CD4-positive, alpha-beta memory T cell (primary cell): ENCODE data around the gene RAD54L2. TPM values are rescaled to one million over a fixed set of nuclear protein-coding genes. Genes with fewer than 3 reads are reported as not detected.
"Not testable (repeated sequence)": the region's sequence is repeated elsewhere in the genome, so short reads cannot be mapped to it uniquely, and the experiment has no call there.

Experiments
- CTCF ChIA-PET: fragments of 350-600 bp; sonication (Branson Sonifier 250); formaldehyde crosslinking; loops from one replicate; lab custom pipeline; 2021; ENCODE audit warnings: inconsistent platforms; ENCODE audit not compliant: partially characterized antibody; lab: Charles Lee
- POLR2A ChIA-PET: fragments of 350-600 bp; sonication (Branson Sonifier 250); formaldehyde crosslinking; loops from one replicate; lab custom pipeline; 2021; ENCODE audit not compliant: partially characterized antibody; lab: Charles Lee
- DNase-seq, 5 donors: peaks; one replicate each; pipeline versions ENCODE4 v3.0.0 to v3.0.0-alpha.2; 2020 to 2022; ENCODE audit warnings: mixed read lengths in 1 of 5
- H3K27ac ChIP-seq: one replicate; pipeline ENCODE4 v1.7.0; 2013; ENCODE audit warnings: low read depth, low read length
- H3K27me3 ChIP-seq: 2 replicates; pipeline ENCODE4 v1.7.0; 2013; ENCODE audit warnings: mild to moderate bottlenecking, low read length, moderate library complexity; ENCODE audit not compliant: insufficient read depth
- H3K36me3 ChIP-seq: 2 replicates; pipeline ENCODE4 v1.7.0; 2013; ENCODE audit warnings: mild to moderate bottlenecking, low read length, moderate library complexity; ENCODE audit not compliant: insufficient read depth
- H3K4me1 ChIP-seq: 2 replicates; pipeline ENCODE4 v1.7.0; 2013; ENCODE audit warnings: mild to moderate bottlenecking, low read length, moderate library complexity; ENCODE audit not compliant: insufficient read depth
- H3K4me3 ChIP-seq, 2 donors: one replicate each; pipeline ENCODE4 v1.7.0; 2013; ENCODE audit warnings: low read length in 2 of 2, mild to moderate bottlenecking in 1 of 2
- H3K9me3 ChIP-seq, 2 donors: one replicate each; pipeline ENCODE4 v1.7.0; 2013; ENCODE audit warnings: low read length in 2 of 2, control low read depth in 1 of 2; ENCODE audit not compliant: control insufficient read depth in 1 of 2
- H3K27ac Mint-ChIP-seq, 7 donors: one replicate each; pipeline ENCODE4 v1.8.0; 2020 to 2021; ENCODE audit warnings: mixed read lengths in 7 of 7, mild to moderate bottlenecking in 6 of 7, inconsistent platforms in 3 of 7, moderate library complexity in 3 of 7
- H3K27me3 Mint-ChIP-seq, 2 donors: one replicate each; pipeline ENCODE4 v1.8.0; 2020 to 2021; ENCODE audit warnings: mixed read lengths in 2 of 2
- H3K36me3 Mint-ChIP-seq, 2 donors: one replicate each; pipeline ENCODE4 v1.8.0; 2020 to 2021; ENCODE audit warnings: mixed read lengths in 2 of 2, inconsistent platforms in 1 of 2, mild to moderate bottlenecking in 1 of 2
- H3K4me1 Mint-ChIP-seq, 4 donors: one replicate each; pipeline ENCODE4 v1.8.0; 2020 to 2021; ENCODE audit warnings: mixed read lengths in 4 of 4, mild to moderate bottlenecking in 1 of 4
- H3K4me3 Mint-ChIP-seq, 8 donors: one replicate each; pipeline ENCODE4 v1.8.0; 2020 to 2021; ENCODE audit warnings: mixed read lengths in 8 of 8, mild to moderate bottlenecking in 7 of 8, moderate library complexity in 6 of 8, inconsistent platforms in 3 of 8
- H3K9me3 Mint-ChIP-seq, 8 donors: one replicate each; pipeline ENCODE4 v1.8.0; 2020 to 2021; ENCODE audit warnings: mixed read lengths in 8 of 8, mild to moderate bottlenecking in 5 of 8, inconsistent platforms in 3 of 8, moderate library complexity in 1 of 8
- intact Hi-C: fragments of 100-400 bp; cut with micrococcal nuclease; formaldehyde crosslinking; loops from one replicate; pipeline ENCODE4 v1.15.1; 2023
- polyA plus RNA-seq, 2 donors: library from polyadenylated mRNA; unstranded; fragments of 300-500 nt; fragmentation: Illumina TruSeq; gene quantifications; one replicate each; pipeline ENCODE4 v1.2.3, GENCODE V29; 2021
- total RNA-seq, 2 experiments: library from RNA; stranded (reverse); gene quantifications; one replicate each; pipeline ENCODE4 v1.2.3, GENCODE V29; 2021

RAD54L2 gene
- total and polyA plus RNA-seq, 4 experiments from 2014 or later = 9.5 to 40.1 (median 29.1) TPM

- no peak overlapping the region for H3K4me3 ChIP-seq
- peaks cover 24% of the 10 kb centered on the region for H3K4me1 ChIP-seq
- Mint-ChIP-seq H3K4me1 (peaks cover 11 to 27% (median 13%) of the 10 kb centered on the region in 4 donors), H3K36me3 (peaks cover 0 to 8% of the 10 kb centered on the region in 2 donors), H3K9me3 (peaks cover 0 to 2% (median 0%) of the 10 kb centered on the region in 8 donors), H3K27me3 (peaks cover 0 to 2% of the 10 kb centered on the region in 2 donors), H3K27ac (peak overlapping the region in 2 of 7 donors; percentile 6 to 55), H3K4me3 (no peak overlapping the region)
- no peaks in the 10 kb centered on the region for H3K27me3 ChIP-seq
- POLR2A ChIA-PET = interaction anchor here (5.4 kb wide), 1 partner anchor 179 kb away, joined by 111 read pairs; no protein-coding TSS in a partner anchor
- H3K27ac ChIP-seq = no peak overlapping the region
- DNase-seq = no peak
- no peaks in the 10 kb centered on the region for H3K9me3 ChIP-seq
- intact Hi-C loops = loop anchor here (5.0 to 10.0 kb wide), 2 partner anchors 494 to 652 kb away; partner anchors contain the start of genes POC1A and RPL29
- CTCF ChIA-PET = interaction anchor here (1.6 to 7.3 kb wide), 8 partner anchors 10 to 296 kb away, joined by 6 to 244 read pairs (median 36); partner anchors contain the start of genes RAD54L2 and TEX264
- H3K36me3 ChIP-seq = no peaks in the 10 kb centered on the region
Measured at GRCh38 chr3:51503007-51503406, 35.5 kb upstream of the RAD54L2 start.

- Histone ChIP-seq H3K9me3 (no peaks in the 10 kb centered on the region), H3K36me3 (no peaks in the 10 kb centered on the region), H3K4me3 (no peak overlapping the region), H3K27me3 (no peaks in the 10 kb centered on the region), H3K4me1 (no peaks in the 10 kb centered on the region), H3K27ac (no peak overlapping the region)
- Mint-ChIP-seq H3K4me3 (no peak overlapping the region), H3K4me1 (peaks cover 0 to 13% (median 5%) of the 10 kb centered on the region in 4 donors), H3K9me3 (no peaks in the 10 kb centered on the region), H3K36me3 (no peaks in the 10 kb centered on the region), H3K27ac (no peak overlapping the region), H3K27me3 (no peaks in the 10 kb centered on the region)
- intact Hi-C loops = loop anchor here (10.0 kb wide), 1 partner anchor 647 kb away; the partner anchor contains the start of gene POC1A
- DNase-seq = no peak
- POLR2A ChIA-PET = interaction anchor here (1.3 kb wide), 1 partner anchor 9 kb away, joined by 3 read pairs; the partner anchor contains the start of gene DCAF1
- CTCF ChIA-PET = no interaction called here
Measured at GRCh38 chr3:51508255-51508654, 30.3 kb upstream of the RAD54L2 start.

GRCh38 chr3:51510996-51511395 lies 27.5 kb upstream of the RAD54L2 start:
- H3K9me3 ChIP-seq = no peaks in the 10 kb centered on the region
- H3K4me3 Mint-ChIP-seq = no peak overlapping the region
- no peaks in the 10 kb centered on the region for H3K27me3 ChIP-seq
- H3K27ac Mint-ChIP-seq = peak overlapping the region in 1 of 7 donors; percentile 60
- ChIA-PET POLR2A (interaction anchor here (0.9 kb wide), 1 partner anchor 9 kb away, joined by 3 read pairs; no protein-coding TSS in a partner anchor), CTCF (interaction anchor here (0.7 to 1.0 kb wide), 2 partner anchors 9 to 214 kb away, joined by 3 to 4 read pairs; no protein-coding TSS in a partner anchor)
- no peak overlapping the region for H3K27ac ChIP-seq
- H3K9me3 Mint-ChIP-seq = no peaks in the 10 kb centered on the region
- no peaks in the 10 kb centered on the region for H3K27me3 Mint-ChIP-seq
- H3K4me3 ChIP-seq = no peak overlapping the region
- H3K4me1 Mint-ChIP-seq = peaks cover 0 to 13% (median 5%) of the 10 kb centered on the region in 4 donors
- intact Hi-C loops = no loop called here
- no peaks in the 10 kb centered on the region for H3K36me3 Mint-ChIP-seq
- H3K36me3 ChIP-seq = no peaks in the 10 kb centered on the region
- H3K4me1 ChIP-seq = no peaks in the 10 kb centered on the region
- no peak for DNase-seq

- no peak overlapping the region for H3K4me3 Mint-ChIP-seq
- intact Hi-C loops = no loop called here
- H3K36me3 ChIP-seq = no peaks in the 10 kb centered on the region
- H3K27me3 ChIP-seq = no peaks in the 10 kb centered on the region
- peaks cover 0 to 8% (median under 1%) of the 10 kb centered on the region in 4 donors for H3K4me1 Mint-ChIP-seq
- H3K4me3 ChIP-seq = no peak overlapping the region
- no peaks in the 10 kb centered on the region for H3K27me3 Mint-ChIP-seq
- DNase-seq = no peak
- H3K36me3 Mint-ChIP-seq = no peaks in the 10 kb centered on the region
- no peaks in the 10 kb centered on the region for H3K9me3 Mint-ChIP-seq
- H3K4me1 ChIP-seq = no peaks in the 10 kb centered on the region
- no peaks in the 10 kb centered on the region for H3K9me3 ChIP-seq
- H3K27ac ChIP-seq = no peak overlapping the region
- POLR2A ChIA-PET = no interaction called here
- CTCF ChIA-PET = interaction anchor here (0.6 to 3.6 kb wide), 2 partner anchors 12 to 79 kb away, joined by 4 to 24 read pairs; partner anchors contain the start of gene DCAF1
- H3K27ac Mint-ChIP-seq = no peak overlapping the region
Measured at GRCh38 chr3:51514210-51514609, 24.3 kb upstream of the RAD54L2 start.

GRCh38 chr3:51519848-51520247 lies 18.7 kb upstream of the RAD54L2 start:
- intact Hi-C loops = no loop called here
- Mint-ChIP-seq H3K36me3 (no peaks in the 10 kb centered on the region), H3K9me3 (no peaks in the 10 kb centered on the region), H3K4me3 (no peak overlapping the region), H3K4me1 (peaks cover 3 to 5% (median 4%) of the 10 kb centered on the region in 4 donors), H3K27ac (peak overlapping the region in 1 of 7 donors; percentile 25), H3K27me3 (no peaks in the 10 kb centered on the region)
- no peaks in the 10 kb centered on the region for H3K36me3 ChIP-seq
- ChIA-PET CTCF (interaction anchor here (1.9 kb wide), 1 partner anchor 19 kb away, joined by 5 read pairs; no protein-coding TSS in a partner anchor), POLR2A (no interaction called here)
- no peaks in the 10 kb centered on the region for H3K9me3 ChIP-seq
- no peaks in the 10 kb centered on the region for H3K27me3 ChIP-seq
- no peak for DNase-seq
- no peaks in the 10 kb centered on the region for H3K4me1 ChIP-seq
- H3K4me3 ChIP-seq = no peak overlapping the region
- H3K27ac ChIP-seq = no peak overlapping the region

- H3K27ac Mint-ChIP-seq, H3K9me3 ChIP-seq, DNase-seq, CTCF ChIA-PET, H3K9me3 Mint-ChIP-seq, H3K27me3 ChIP-seq, POLR2A ChIA-PET, H3K4me1 ChIP-seq, H3K27me3 Mint-ChIP-seq, H3K36me3 Mint-ChIP-seq, H3K4me3 ChIP-seq, H3K27ac ChIP-seq, H3K36me3 ChIP-seq, H3K4me3 Mint-ChIP-seq, H3K4me1 Mint-ChIP-seq, intact Hi-C loops: not testable (repeated sequence)
Measured at GRCh38 chr3:51520906-51521730, 17.4 kb upstream of the RAD54L2 start.

GRCh38 chr3:51522273-51522962 lies 16.1 kb upstream of the RAD54L2 start:
- Mint-ChIP-seq H3K27me3 (no peaks in the 10 kb centered on the region), H3K27ac (peak overlapping the region in 2 of 7 donors; percentile 70 to 75), H3K36me3 (no peaks in the 10 kb centered on the region), H3K4me1 (peaks cover 3 to 5% (median 4%) of the 10 kb centered on the region in 4 donors), H3K9me3 (no peaks in the 10 kb centered on the region), H3K4me3 (no peak overlapping the region)
- no peak overlapping the region for H3K4me3 ChIP-seq
- no peak for DNase-seq
- CTCF ChIA-PET = no interaction called here
- H3K27me3 ChIP-seq = no peaks in the 10 kb centered on the region
- POLR2A ChIA-PET = no interaction called here
- H3K4me1 ChIP-seq = no peaks in the 10 kb centered on the region
- no peak overlapping the region for H3K27ac ChIP-seq
- H3K36me3 ChIP-seq = no peaks in the 10 kb centered on the region
- intact Hi-C loops = no loop called here
- H3K9me3 ChIP-seq = no peaks in the 10 kb centered on the region
